Amygdala (tissue), 56 donors: ENCODE results near the gene CDK6.
A peak's percentile ranks its signal among the peaks of the same experiment; 100 is the strongest.

Experiments
- DNase-seq, 56 donors: peaks; one replicate each; lab custom pipeline; 2025; lab: John Stamatoyannopoulos, UW

Gene CDK6

DNA sequence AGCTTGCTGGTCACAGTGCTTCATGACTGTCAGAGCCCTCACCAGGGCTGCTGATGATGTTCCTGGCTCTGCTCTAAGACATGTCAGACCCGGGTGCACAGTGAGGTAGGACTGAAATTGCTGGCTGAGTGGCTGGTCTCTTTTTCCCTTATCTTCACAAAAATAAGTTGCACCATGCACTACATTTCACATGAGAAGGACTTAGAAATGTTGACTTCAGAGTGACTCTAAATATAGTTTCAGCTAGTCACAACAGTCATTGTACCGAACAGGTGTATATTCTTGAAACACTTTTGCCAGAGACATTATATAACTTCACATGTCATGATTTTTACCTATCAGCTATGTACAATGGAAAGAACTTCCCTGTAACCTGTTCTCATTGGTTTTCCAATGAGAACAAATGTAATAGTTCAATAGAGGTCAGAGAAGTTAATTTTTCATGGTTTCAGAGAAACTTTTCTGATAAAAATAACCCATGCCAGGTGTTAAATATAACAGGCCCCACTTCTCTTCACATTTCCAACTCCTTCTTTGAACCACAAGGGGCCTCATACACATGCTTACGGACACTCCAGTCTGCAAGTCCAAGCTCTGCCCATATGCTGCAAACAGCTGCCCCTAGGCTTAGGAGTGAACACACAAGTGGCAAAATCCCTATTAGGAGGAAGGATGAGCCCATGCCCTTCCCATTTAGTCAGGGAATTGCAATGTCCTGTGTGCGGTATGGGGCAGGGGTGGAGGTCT lies 115.6 kb downstream of the CDK6 start:
- DNase-seq: no peak

DNA sequence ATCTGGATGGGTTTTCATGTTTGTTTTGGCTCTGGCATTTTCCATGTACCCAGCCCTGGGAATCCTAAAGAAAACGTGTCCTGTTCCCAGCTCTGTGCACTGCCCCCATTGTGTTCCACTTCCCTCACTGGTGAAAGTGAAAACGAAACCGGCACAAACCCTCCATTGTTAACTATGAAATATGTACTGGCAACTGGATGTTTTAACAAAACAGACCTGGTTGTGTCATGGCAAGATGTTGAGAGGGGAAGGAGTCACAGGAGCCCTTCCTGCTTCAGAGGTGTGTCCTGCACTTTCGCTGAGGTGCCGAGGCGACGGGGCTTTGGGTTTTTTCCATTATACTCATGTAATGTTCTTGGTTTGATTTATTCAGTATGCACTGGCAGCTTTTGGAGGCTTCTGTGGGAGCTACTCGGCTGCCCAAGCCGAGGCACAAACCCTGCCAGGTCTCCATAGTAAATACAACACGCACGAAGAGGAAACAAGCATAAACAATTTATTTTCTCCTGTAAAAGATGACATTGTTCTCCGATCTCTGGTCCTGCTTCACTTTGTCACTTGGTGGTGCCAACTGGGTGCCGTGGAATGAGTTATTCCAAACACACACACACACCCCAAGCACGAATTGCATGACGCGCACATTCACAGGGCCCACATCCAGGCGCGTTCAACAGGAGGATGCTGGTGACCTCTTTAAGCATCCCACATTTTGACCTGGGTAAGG lies 118.2 kb downstream of the CDK6 start:
- DNase-seq: peak in 49 of 56 donors; percentile 6 to 86 (median 64)

DNA sequence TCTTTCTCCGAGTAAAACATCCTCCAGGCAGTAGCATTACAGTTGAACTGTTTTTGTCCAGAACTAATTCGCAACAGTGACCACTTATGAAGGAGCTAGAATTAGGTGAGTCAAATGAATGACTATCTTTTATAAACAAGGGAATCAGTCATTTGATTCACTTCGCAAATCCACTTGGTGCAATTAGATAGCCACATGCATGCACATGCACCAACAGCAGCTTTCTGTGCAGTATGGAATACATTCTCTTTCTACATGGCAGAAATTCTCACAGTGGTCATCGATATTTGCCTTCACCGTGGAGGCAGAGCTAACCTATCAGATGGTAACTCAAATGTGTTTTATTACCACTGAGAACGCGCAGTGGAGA lies 118.8 kb downstream of the CDK6 start:
- peak in 1 of 56 donors; percentile 42 for DNase-seq

DNA sequence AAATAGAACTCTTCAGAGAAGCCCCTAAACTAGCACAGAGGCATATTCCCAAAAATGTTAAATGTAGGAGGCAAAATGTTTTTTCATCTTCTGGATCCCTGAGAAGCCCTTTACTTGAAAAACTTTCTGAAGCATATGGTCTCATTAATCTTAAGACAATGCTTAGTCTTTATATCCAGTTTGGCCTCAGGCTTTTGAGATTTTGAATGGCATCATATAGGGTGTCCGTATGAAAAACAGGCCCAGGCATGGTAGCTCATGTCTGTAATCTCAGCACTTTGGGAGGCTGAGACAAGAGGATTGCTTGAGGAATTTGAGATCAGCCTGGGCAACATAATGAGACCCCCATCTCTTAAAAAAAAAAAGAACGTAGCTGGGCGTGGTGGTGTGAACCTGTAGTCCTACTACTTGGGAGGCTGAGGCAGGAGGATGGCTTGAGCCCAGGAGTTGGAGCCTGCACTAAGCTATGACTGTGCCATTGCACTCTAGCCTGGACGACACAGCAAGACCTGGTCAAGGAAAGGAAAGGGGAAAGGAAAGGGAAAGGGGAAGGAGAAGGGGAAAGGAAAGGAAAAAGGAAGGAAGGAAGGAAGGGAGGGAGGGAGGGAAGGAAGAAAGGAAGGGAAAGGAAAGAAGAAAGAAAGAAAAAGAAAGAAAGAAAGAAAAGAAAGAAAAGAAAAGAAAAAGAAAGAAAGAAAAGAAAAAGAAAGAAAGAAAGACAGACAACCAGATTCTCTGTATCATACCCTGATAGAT lies 119.4 kb downstream of the CDK6 start:
- no peak for DNase-seq

DNA sequence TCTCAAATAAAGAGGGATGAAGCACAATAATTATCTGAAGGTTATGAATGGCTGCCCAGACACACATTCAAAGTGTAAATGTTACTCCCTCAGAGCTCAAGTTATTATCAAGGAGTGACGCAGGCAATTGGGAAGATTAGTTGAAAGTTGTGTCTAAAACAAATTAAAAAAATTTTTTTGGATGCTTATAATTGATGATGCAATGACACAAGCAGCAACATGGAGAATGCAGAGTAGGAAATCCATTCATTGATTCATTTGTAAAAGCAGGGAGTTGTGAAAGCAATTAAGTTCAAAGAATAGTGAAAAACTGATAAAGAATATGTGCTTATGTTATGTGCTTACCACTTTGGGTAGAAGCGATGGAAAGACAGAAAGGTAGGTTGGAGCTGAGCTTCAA lies 120.4 kb downstream of the CDK6 start:
- no peak for DNase-seq

DNA sequence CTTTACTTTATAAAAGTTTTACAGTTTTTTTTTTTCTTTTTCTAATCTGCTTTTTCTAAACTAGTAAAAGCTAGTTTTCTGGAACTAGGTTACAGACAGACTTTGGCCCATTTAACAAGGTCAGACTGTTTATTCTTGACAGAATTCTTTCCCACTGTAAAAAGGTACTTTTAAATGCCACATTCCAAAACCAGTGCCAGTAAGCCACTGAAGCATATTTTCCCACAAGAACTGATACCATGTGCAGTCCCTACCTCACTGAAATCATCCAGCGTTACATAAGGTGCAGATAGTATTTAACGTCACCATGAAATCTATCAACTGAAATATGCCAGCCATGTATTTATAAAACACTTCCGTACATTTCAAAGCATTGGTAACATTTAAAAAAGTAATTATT lies 121.6 kb downstream of the CDK6 start:
- DNase-seq: no peak

DNA sequence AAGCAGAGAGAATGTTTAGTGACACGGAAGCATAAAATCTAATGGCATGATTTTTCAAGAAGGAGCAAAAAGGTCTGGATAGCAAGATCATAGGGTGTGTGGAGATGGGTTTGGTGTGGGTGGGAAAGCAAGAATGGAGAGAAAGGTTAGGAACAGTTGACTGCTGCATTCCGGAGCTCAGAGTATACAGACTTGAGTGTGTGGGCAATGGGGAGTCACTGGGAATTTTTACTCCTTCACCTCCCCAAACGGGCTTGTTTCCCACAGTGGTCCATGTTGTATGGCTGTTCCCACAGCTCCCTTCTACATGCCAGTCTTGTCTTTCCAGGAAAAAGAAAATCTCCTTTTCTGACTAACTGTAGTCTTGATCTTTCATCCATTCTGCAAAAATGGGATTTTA lies 122.1 kb downstream of the CDK6 start:
- DNase-seq: no peak

DNA sequence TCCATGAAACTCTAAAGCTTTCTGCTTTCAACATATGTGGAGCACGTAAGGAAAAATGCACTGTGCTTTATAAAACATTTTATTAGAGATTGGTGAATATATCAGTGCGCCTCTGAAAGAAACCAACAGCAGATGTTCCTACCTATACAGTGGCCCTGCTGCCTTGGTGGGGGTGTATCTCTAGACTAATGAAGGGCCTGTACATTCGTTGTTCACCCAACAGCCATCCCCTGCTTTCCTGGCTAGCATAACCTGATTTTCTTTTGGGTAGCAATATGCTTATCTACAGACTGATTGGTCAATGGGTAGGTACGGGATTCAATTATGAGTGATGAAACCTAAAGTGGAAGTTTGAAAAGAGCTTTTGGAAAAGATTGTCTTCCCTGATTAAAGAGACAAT lies 126.5 kb downstream of the CDK6 start:
- no peak for DNase-seq

DNA sequence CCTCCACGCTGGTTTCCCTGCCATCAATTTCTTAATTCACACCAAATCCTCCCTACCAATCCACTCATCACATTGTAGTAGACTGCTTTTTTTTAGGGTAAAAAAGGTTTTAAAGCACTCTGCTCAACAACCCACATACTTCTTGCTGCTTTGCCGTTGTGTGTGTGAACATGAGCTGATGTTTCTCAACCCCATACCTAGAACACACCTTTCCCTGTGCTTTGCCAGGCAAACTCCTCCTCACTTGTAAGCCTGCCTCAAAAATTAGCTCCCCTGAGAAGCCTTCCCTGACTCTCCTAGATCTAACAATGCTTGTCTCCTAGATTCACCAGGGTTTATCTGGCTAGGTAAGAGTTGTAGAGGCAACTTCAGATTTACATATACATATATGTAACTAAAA lies 127.2 kb downstream of the CDK6 start:
- no peak for DNase-seq

DNA sequence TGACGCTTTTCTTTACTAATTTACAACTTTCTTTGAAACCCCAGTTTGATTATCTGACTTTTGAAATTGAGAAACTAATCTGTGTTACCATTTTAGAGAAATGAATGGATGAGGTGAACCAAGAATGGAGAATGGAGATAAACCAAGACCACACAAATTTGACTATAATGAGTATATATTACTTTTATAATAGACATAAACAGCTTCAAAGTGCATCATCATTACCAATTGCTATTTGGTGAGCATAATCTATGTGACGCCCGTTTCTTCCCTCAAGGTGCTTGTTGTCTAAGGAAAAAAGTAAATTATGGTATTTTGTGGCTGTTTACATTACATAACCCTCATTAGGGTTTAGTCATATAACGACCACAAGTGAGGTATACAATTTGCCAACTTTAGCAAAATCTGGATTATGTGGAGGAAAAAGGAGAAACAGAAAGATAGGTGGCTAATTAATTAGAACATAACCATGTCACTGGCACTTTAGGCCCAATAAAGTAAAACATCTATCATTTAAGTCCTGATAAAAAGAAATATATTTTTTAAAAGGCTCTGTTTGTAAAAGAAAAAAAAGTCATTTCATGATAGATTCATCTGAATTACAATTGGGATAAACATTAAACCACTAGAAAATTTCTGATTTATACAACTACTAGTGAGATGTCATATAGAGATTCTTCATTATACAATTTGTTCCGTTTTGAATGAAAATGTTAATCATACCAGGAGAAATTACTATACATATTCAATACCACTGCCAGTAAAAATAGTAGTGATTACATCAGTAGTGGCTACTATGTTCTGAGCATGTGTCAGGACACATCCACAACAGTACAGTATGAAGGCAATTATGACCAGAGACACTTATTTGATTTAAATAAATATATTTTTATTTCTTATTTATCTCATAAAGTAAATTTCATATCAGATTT lies 128.0 kb downstream of the CDK6 start:
- no peak for DNase-seq

DNA sequence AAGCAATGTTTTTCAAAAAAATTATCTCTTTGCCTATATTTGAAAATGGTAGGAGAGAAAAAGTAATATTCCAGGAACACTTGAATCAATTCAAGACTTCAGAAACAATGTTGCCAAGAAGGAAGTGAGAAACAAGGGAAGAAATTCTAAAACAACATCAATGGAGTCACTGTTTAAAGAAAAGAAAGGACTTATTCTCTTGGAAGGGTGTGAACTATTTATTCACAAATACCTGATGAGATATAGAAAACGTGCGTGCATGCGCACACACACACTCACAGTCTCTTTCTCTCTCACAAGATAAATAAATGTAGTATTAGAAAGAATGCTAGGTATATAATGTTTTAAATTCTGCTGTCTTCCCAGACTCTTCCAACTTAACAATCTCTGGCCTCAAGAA lies 128.9 kb downstream of the CDK6 start:
- DNase-seq: no peak

DNA sequence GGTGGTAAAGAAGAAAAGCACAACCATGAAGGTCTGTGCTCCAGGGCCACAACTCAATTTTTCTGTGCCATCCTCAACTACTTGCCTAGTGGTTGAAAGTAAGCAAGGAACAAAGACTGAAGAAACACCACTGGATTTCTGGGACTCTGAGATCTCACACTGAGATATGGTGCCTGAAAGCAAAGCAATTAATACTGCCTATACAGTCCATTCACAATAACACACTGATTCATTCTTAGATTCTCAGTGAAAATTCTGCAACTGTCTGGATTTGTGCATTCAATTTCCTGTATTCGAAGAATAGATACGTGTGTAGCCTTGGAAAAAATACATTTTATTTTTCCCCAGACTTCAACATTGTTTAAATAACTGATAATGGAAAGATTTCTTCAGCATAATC lies 129.8 kb downstream of the CDK6 start:
- no peak for DNase-seq

DNA sequence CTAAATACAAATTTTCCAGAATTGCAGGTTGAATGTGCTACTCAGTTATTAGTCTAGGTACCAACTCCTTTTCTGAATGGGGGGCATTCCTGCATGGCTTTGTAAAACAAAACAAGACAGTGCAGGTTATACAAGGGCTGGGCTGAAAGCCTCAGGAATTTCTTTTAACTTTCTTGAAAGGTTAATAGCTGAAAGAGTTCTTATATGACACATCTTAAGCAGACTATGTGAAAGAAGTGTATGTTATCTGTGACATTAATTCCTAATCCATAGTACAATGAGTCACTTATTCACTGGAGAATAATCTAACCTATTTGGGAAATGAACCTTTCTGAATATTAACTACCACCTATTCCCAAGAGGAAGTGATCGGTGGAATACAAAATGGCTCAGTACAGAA lies 130.5 kb downstream of the CDK6 start:
- DNase-seq: no peak

DNA sequence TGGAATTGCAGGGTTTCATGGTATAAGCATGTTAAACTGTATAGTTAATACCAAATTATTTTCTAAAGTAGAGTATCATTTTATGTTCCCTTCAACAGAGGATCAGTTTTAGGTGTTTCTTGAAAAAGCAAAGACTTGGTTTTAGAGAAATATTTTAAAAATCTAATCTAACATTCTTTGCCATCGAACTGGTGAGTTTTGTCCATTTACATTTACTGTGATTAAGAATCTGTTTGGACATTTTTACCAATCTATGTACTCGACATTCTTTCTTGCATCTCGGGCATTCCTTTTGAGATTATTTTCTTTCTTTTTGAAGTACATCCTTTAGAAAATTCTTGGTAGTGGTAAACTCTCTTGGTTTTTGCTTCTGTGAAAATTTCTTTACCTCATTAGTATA lies 131.5 kb downstream of the CDK6 start:
- DNase-seq: no peak

DNA sequence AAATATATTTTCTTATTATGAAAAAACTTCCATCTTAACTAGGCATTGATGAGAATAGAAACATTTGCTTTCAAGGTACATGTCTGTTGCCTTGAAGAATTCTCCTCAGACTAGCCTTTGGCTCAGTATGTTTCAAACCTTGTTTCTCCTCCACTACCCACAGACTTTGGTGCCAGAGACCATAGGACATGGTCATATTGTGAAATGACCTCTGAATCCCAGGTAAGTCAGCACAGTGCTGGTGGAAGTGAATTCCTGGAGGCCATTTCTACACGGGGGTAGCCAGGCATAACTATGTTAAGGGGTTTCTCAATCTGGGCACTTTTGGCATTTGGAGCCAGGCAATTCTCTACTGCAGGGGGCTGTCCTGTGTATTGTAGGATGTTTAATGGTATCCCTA lies 133.8 kb downstream of the CDK6 start:
- no peak for DNase-seq

DNA sequence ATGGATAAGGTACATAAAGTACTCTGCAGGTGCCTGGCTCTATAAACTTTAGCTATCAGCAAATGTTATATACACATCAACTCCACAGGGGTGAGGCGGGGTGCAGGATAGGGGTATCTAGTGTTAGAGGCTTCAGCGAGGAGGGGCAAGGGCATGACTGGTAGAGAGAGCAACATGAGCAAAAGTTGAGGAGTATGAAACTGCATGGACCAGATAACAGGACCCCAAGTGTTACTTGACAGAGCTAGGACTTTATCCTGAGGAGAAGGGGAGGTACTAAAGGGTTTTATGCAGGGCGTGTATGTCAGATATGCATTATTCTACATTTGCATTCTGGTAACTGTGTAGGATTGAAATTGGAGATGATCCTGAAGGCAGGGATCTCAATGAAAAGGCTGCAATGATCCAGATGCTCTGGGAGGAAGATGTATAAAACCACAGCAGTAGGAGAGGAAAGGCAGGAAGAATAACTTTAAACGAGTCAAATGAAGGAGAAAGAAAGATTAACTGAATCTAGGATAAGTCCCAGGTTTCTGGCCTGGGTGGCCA lies 136.3 kb downstream of the CDK6 start:
- no peak for DNase-seq

DNA sequence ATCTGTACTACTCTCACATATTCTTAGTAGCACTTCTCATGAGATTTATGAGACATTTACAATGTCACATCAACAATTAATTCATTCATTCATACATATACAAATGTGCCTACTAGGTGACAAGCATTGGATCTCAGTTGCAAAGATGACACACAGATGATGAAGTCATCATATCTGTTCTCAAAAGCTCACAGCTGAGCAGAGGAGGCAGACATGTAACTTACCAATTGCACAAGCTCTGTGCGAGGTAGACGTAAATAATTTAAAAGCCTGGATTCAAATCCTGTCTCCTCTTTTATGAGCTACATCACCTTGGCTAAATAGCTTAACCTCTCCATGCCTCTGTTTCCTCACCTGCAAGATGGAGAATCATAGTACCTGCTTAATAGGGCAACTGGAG lies 136.8 kb downstream of the CDK6 start:
- DNase-seq: no peak

DNA sequence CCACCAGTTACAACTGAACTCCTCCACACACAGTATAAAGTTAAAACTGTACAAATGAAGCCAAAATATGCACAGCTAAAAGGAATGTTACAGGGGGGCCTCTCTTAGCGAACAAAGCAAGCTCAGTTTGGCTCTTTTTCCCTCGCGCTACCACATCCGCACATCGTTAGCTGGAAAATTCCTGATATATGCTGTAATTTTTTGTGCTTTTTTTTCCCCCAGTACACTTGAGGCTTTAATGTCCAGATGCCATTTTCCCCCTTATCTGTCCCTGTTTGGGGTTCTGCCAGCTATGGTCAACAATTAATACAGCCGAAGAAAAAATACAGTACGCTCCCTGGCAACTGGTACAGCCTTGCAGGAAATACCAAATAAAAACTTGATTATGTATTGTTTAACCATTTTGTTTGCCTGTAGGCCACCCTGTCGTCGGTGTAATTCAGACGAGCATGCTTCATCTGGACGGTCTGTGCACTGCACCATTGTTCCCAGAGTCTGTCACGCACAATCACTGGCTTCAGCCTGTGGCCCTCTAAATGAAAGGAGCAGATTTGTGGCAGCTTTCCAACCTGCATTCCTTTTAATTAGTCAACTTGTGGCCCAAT lies 138.0 kb downstream of the CDK6 start:
- peak in 40 of 56 donors; percentile 1 to 79 (median 44) for DNase-seq

DNA sequence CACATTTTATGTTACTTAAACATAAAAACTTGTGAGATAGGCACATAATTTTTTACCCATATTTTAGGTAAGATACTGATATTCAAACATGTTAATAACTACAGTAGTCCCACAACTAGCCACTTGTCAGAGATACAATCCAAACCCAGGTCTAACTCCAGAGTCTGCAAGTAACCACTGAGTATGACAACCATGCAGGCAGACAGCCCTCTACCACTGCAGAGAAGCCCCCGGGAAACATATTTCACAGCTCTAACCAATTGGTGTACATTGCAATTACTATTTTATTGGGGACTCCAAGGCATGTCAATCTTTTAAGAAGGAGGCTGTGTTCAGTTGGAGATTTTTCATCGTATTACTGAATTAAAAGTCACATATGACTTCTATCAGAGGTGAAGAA lies 139.0 kb downstream of the CDK6 start:
- no peak for DNase-seq

DNA sequence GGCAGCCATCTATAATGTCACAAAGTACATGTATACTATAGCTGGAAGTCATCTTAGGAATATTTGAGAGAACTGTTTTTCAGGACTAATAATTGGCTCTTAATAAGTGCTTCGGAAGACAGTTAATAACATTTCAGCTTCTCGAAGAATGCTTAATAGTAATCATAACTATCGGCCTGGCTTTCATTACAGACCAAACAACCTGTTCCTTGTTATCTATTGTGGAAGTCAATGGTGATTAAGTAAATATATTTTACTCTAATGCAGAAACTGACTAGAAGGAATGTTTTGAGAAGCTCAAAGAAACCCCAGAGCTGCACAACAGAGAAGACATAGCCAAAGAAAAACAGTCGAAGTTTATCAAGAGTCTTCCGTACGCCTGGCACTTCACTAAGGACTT lies 139.4 kb downstream of the CDK6 start:
- DNase-seq: no peak
